Mucosa of descending colon (tissue), 3 donors: Measurements from ENCODE around the gene SLC7A7. TPM values are rescaled to one million over a fixed set of nuclear protein-coding genes. Genes with fewer than 3 reads are reported as not detected.
"Not testable (repeated sequence)": the region's sequence is repeated elsewhere in the genome, so short reads cannot be mapped to it uniquely, and the experiment has no call there.

ENCODE experiments used
- ATAC-seq: fragments of 200-7000 bp; cut with Tn5 transposase; one replicate; pipeline ENCODE4 v1.9.1; 2020; ENCODE audit warnings: mild to moderate bottlenecking, moderate library complexity
- DNase-seq, 3 donors: peaks; one replicate each; pipeline ENCODE4 v3.0.0-alpha.2; 2020
- H3K36me3 ChIP-seq: fragments of 200-600 bp; one replicate; pipeline ENCODE4 v1.8.0; 2021; ENCODE audit warnings: low read depth, mild to moderate bottlenecking
- H3K4me1 ChIP-seq: fragments of 200-600 bp; one replicate; pipeline ENCODE4 v1.8.0; 2021; ENCODE audit warnings: low read depth, mild to moderate bottlenecking
- H3K4me3 ChIP-seq: fragments of 200-600 bp; one replicate; pipeline ENCODE4 v1.8.0; 2021; ENCODE audit warnings: mild to moderate bottlenecking
- H3K9me3 ChIP-seq: fragments of 200-600 bp; one replicate; pipeline ENCODE4 v1.8.0; 2021; ENCODE audit warnings: mild to moderate bottlenecking
- CTCF ChIP-seq: fragments of 200-600 bp; IDR thresholded peaks from one replicate; pipeline ENCODE4 v1.8.0; 2022; ENCODE audit warnings: antibody characterized with exemption, mild to moderate bottlenecking
- intact Hi-C, 2 donors: fragments of 100-400 bp; cut with DNase I in 1 of 2; cut with micrococcal nuclease in 1 of 2; formaldehyde crosslinking; loops; one replicate each; pipeline versions ENCODE4 v1.11.0 to v1.11.1; 2022; cut with DNase I, micrococcal nuclease
- total RNA-seq, 3 donors: library from RNA; stranded (reverse); fragmentation: NEBNext Ultra II Directional in 2 of 3; extraction: Animal tissue kit (Norgen Biotek cat#: 25700) in 2 of 3; gene quantifications; one replicate each; pipeline versions ENCODE4 v1.2.1 to v1.2.4, GENCODE V29; 2021 to 2023
- donor health status: DM: no; HTN: no; CAD: no; lungs with moderate emphysema.
- donor health status: DM: no; HTN: no; CAD: no.
- donor health status: DM: no; HTN: yes; CAD: no.

SLC7A7 gene
- total RNA-seq, 3 donors from 2014 or later, result 7.6 to 13.7 (median 13.2) TPM

DNA sequence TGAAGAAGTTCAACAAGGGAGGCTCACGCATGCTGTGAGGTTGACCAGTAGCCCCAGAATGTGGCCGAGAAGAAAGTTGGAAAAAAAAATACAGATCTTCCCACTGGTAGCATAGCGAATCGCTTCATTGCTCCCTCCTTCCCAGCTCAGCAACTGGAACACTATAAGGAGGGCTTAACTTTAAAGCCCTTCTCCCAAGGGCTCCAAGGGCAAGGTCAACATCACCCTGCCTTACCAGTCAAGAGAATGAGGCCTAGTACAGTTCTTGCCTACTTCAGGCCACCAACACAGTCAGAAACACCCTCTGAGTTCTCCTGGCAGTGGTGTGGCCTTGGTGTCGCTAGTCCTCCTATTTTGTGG lies 34.3 kb downstream of the SLC7A7 start:
- Histone ChIP-seq H3K4me1 (no peaks in the 10 kb centered on the region), H3K9me3 (no peaks in the 10 kb centered on the region), H3K36me3 (no peaks in the 10 kb centered on the region), H3K4me3 (no peak overlapping the region)
- no peak for TF ChIP-seq CTCF
- ATAC-seq (no peak), DNase-seq (no peak)
- intact Hi-C loops, result no loop called here

DNA sequence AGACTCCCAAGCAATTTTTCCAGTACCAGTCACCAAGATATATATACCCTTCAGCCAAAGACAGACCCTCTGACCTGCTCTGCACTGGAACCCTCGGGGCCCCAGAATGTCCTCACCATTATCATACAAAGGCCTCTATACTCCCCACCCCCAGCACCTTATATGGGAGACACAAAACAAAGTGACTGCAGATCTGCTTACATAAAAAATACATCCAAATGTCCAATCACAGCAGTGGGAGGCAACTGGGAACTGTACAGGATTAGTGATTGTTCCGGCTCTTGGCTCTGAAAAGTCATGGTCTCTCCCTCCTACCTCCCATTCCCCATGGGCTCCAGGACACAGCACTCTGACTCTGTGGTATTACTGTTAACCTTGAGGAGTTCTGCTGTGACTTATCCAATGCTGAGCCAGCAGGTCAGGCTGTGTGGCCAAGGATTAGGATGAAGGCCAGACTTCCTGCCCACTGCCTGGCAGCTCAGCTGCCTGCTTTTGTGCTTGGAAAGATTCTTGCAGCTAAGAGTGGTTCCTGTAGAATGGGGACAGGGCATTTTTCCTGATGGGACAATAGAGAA lies 35.0 kb downstream of the SLC7A7 start:
- no peaks in the 10 kb centered on the region for H3K9me3 ChIP-seq
- TF ChIP-seq CTCF, result no peak
- no peak for DNase-seq
- no peak for ATAC-seq
- no peaks in the 10 kb centered on the region for H3K36me3 ChIP-seq
- intact Hi-C loops, result no loop called here
- no peak overlapping the region for H3K4me3 ChIP-seq
- no peaks in the 10 kb centered on the region for H3K4me1 ChIP-seq

- no peak overlapping the region for H3K4me3 ChIP-seq
- no peak for TF ChIP-seq CTCF
- ATAC-seq, result no peak
- no peaks in the 10 kb centered on the region for H3K4me1 ChIP-seq
- no peaks in the 10 kb centered on the region for H3K9me3 ChIP-seq
- no peaks in the 10 kb centered on the region for H3K36me3 ChIP-seq
- intact Hi-C loops, result no loop called here
- no peak for DNase-seq
Observed at GRCh38 chr14:22778084-22778483, 37.2 kb downstream of the SLC7A7 start.

DNA sequence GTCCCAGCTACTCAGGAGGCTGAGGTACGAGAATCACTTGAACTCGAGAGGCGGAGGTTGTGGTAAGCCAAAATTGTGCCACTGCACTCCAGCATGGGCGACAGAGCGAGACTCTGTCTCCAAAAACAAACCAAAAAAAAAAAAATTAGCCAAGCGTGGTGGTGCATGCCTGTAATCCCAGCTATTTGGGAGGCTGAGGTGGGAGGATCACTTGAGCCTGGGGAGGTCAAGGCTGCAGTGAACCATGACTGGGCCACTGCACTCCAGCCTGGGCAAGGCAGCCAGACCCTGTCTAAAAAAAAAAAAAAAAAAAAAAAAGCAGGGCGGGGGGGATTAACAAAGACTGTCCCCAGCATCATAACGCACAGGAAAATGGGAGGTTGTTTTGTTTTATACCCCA lies 38.4 kb downstream of the SLC7A7 start:
- H3K4me1 ChIP-seq, H3K36me3 ChIP-seq, intact Hi-C loops, H3K9me3 ChIP-seq, DNase-seq, H3K4me3 ChIP-seq, ATAC-seq: not testable (repeated sequence)

- Histone ChIP-seq H3K4me1 (no peaks in the 10 kb centered on the region), H3K9me3 (no peaks in the 10 kb centered on the region), H3K36me3 (no peaks in the 10 kb centered on the region), H3K4me3 (no peak overlapping the region)
- intact Hi-C loops, result no loop called here
- TF ChIP-seq CTCF, result no peak
- ATAC-seq, result no peak
- DNase-seq, result no peak
Observed at GRCh38 chr14:22776215-22776614, 39.0 kb downstream of the SLC7A7 start.

GRCh38 chr14:22774011-22774706 lies 41.1 kb downstream of the SLC7A7 start:
- peaks cover 7% of the 10 kb centered on the region for H3K36me3 ChIP-seq
- DNase-seq, result no peak
- intact Hi-C loops, result no loop called here
- no peak for TF ChIP-seq CTCF
- H3K4me1 ChIP-seq, result no peaks in the 10 kb centered on the region
- no peak overlapping the region for H3K4me3 ChIP-seq
- no peaks in the 10 kb centered on the region for H3K9me3 ChIP-seq
- ATAC-seq, result no peak
